A673 (cell line): ENCODE measurements around the gene CNTN5. TPM values are rescaled to one million over a fixed set of nuclear protein-coding genes. Genes with fewer than 3 reads are reported as not detected.

Source experiments
- BruUV-seq: library from RNA; stranded (reverse); fragments of 400-500 nt; replicated peaks from 2 replicates; lab custom pipeline; 2021; lab: Mats Ljungman, UMichigan
- CTCF ChIA-PET: fragments of 300-600 bp; sonication (Branson Sonifier 250); formaldehyde crosslinking; loops from one replicate; lab custom pipeline; 2022; ENCODE audit warnings: antibody characterized with exemption; lab: Charles Lee
- POLR2A ChIA-PET: fragments of 300-600 bp; sonication (Branson Sonifier 250); formaldehyde crosslinking; loops from one replicate; lab custom pipeline; 2022; ENCODE audit warnings: antibody characterized with exemption; ENCODE audit not compliant: low non-redundant PET; lab: Charles Lee
- DNase-seq: peaks from one replicate; pipeline ENCODE4 v3.0.0-alpha.2; 2015; ENCODE audit warnings: low spot score
- H3K27ac ChIP-seq: fragments of 200-600 bp; sonication (generic); 2 replicates; pipeline ENCODE4 v1.5.1; 2016; ENCODE audit warnings: mixed run types, low read depth, mild to moderate bottlenecking, mixed read lengths, antibody characterized with exemption, low read length; ENCODE audit not compliant: poor library complexity, severe bottlenecking
- H3K27me3 ChIP-seq: fragments of 200-600 bp; sonication (generic); replicated peaks from 2 replicates; pipeline ENCODE4 v1.6.1; 2017; ENCODE audit warnings: mixed run types, low read depth, mild to moderate bottlenecking, mixed read lengths, antibody characterized with exemption, low read length; ENCODE audit not compliant: insufficient read depth, poor library complexity
- H3K36me3 ChIP-seq: fragments of 200-600 bp; sonication (generic); 2 replicates; pipeline ENCODE4 v1.6.1; 2016; ENCODE audit warnings: mixed run types, mild to moderate bottlenecking, mixed read lengths, antibody characterized with exemption, low read length; ENCODE audit not compliant: insufficient read depth, poor library complexity, severe bottlenecking
- H3K4me1 ChIP-seq: fragments of 200-600 bp; sonication (generic); 2 replicates; pipeline ENCODE4 v1.6.1; 2017; ENCODE audit warnings: mixed run types, mild to moderate bottlenecking, mixed read lengths, antibody characterized with exemption, low read length; ENCODE audit not compliant: insufficient read depth, poor library complexity, severe bottlenecking
- H3K4me3 ChIP-seq: fragments of 200-600 bp; sonication (generic); 2 replicates; pipeline ENCODE4 v1.5.1; 2016; ENCODE audit warnings: low read depth, mixed run types, mild to moderate bottlenecking, mixed read lengths, low read length; ENCODE audit not compliant: poor library complexity, severe bottlenecking
- H3K9me3 ChIP-seq: fragments of 200-600 bp; sonication (generic); 2 replicates; pipeline ENCODE4 v1.6.1; 2016; ENCODE audit warnings: mixed run types, low read depth, mild to moderate bottlenecking, mixed read lengths, antibody characterized with exemption, low read length; ENCODE audit not compliant: poor library complexity, severe bottlenecking
- CTCF ChIP-seq: fragments of 300-800, 200-600 bp; sonication (generic); conservative IDR thresholded peaks from 2 replicates; pipeline ENCODE4 v1.5.1; 2017; ENCODE audit warnings: low read depth, mild to moderate bottlenecking, antibody characterized with exemption, low read length, moderate library complexity, mixed read lengths
- EZH2 ChIP-seq: fragments of 200-600 bp; sonication (generic); IDR thresholded peaks from 2 replicates; pipeline ENCODE4 v1.6.1; 2017; ENCODE audit warnings: borderline replicate concordance, low read depth, mild to moderate bottlenecking, mixed read lengths, antibody characterized with exemption, low read length; ENCODE audit not compliant: poor library complexity, severe bottlenecking
- intact Hi-C: fragments of 100-400 bp; cut with micrococcal nuclease; formaldehyde crosslinking; loops from one replicate; pipeline ENCODE4 v1.10.0; 2022; ENCODE audit not compliant: unreplicated experiment
- total RNA-seq: library from RNA; stranded (reverse); gene quantifications from 2 replicates; pipeline ENCODE4 v1.2.3, GENCODE V29; 2021

CNTN5 gene
- total RNA-seq, 1 experiment from 2014 or later = 0.80 TPM

- Histone ChIP-seq H3K4me3 (no peak overlapping the region), H3K27ac (peak overlapping the region; percentile 87), H3K27me3 (no peaks in the 10 kb centered on the region), H3K4me1 (peaks cover 43% of the 10 kb centered on the region), H3K36me3 (no peaks in the 10 kb centered on the region), H3K9me3 (no peaks in the 10 kb centered on the region)
- DNase-seq = no peak
- BruUV-seq = no TSS peak
- POLR2A ChIA-PET = no interaction called here
- TF ChIP-seq CTCF (no peak), EZH2 (no peak)
- intact Hi-C loops = loop anchor here (5.0 kb wide), 2 partner anchors 126 to 471 kb away; no protein-coding TSS in a partner anchor
- CTCF ChIA-PET = no interaction called here
Observed at GRCh38 chr11:100095809-100096208, 1075.1 kb downstream of the CNTN5 start.

DNA sequence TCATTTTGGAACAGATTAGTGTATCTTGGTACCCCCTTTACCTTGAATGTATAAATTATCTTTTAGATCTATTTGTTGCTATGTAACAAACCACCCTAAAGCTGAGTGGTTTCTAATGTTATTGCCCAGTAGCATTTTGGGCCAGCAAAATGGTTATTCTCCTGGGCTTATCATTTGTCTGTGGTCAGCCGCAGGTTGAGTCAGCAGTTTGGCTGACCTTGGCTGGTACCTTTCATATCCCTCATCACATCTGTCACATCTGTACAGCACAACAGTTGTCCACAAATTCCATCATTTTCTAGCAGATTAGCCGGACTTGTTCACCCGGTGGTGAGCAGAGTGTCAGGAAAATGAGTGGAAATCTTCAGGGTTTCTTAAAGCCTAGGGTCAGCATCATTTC, 1077.8 kb downstream of the CNTN5 start:
- peaks cover 35% of the 10 kb centered on the region for H3K4me1 ChIP-seq
- BruUV-seq = no TSS peak
- intact Hi-C loops = loop anchor here (5.0 kb wide), 2 partner anchors 124 to 469 kb away; no protein-coding TSS in a partner anchor
- CTCF ChIA-PET = no interaction called here
- no peaks in the 10 kb centered on the region for H3K27me3 ChIP-seq
- POLR2A ChIA-PET = no interaction called here
- DNase-seq = no peak
- H3K27ac ChIP-seq = no peak overlapping the region
- H3K9me3 ChIP-seq = no peaks in the 10 kb centered on the region
- H3K4me3 ChIP-seq = no peak overlapping the region
- no peak for TF ChIP-seq CTCF
- no peak for TF ChIP-seq EZH2
- H3K36me3 ChIP-seq = no peaks in the 10 kb centered on the region

GRCh38 chr11:100105255-100105981, 1084.7 kb downstream of the CNTN5 start:
- ChIA-PET CTCF (no interaction called here), POLR2A (no interaction called here)
- intact Hi-C loops = no loop called here
- peaks cover 12% of the 10 kb centered on the region for H3K4me1 ChIP-seq
- H3K27ac ChIP-seq = no peak overlapping the region
- TF ChIP-seq CTCF (no peak), EZH2 (no peak)
- DNase-seq = no peak
- no peaks in the 10 kb centered on the region for H3K36me3 ChIP-seq
- no peaks in the 10 kb centered on the region for H3K27me3 ChIP-seq
- no peaks in the 10 kb centered on the region for H3K9me3 ChIP-seq
- BruUV-seq = no TSS peak
- no peak overlapping the region for H3K4me3 ChIP-seq
